Measurements from ENCODE around the gene GDF2.

The GDF2 gene

DNA sequence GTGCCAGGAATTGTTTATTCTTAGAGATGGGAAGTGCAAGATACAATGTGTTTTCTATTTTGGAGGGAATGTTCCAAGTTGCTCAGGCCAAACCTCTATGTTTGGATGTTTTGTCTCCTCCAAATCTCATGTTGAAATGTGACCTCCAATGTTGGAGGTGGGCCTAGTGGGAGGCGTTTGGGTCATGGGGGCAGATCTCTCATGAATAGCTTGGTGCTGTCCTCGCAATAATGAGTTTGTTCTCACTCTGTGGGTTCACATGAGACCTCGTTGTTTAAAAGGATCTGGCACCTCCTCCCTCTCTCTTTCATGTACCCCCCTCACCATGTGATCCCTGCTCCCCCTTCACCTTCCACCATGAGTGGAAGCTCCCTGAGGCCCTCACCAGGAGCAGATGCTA is 30.6 kb upstream of the GDF2 start:
- TF ChIP-seq, protein P1, sequence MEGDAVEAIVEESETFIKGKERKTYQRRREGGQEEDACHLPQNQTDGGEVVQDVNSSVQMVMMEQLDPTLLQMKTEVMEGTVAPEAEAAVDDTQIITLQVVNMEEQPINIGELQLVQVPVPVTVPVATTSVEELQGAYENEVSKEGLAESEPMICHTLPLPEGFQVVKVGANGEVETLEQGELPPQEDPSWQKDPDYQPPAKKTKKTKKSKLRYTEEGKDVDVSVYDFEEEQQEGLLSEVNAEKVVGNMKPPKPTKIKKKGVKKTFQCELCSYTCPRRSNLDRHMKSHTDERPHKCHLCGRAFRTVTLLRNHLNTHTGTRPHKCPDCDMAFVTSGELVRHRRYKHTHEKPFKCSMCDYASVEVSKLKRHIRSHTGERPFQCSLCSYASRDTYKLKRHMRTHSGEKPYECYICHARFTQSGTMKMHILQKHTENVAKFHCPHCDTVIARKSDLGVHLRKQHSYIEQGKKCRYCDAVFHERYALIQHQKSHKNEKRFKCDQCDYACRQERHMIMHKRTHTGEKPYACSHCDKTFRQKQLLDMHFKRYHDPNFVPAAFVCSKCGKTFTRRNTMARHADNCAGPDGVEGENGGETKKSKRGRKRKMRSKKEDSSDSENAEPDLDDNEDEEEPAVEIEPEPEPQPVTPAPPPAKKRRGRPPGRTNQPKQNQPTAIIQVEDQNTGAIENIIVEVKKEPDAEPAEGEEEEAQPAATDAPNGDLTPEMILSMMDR (IDR thresholded peaks at IDR 0.05; ENCODE audit: low read depth, low read length), result no peak
- H3K4me3 ChIP-seq (ENCODE audit: low read depth, low read length), result no peak overlapping the region

DNA sequence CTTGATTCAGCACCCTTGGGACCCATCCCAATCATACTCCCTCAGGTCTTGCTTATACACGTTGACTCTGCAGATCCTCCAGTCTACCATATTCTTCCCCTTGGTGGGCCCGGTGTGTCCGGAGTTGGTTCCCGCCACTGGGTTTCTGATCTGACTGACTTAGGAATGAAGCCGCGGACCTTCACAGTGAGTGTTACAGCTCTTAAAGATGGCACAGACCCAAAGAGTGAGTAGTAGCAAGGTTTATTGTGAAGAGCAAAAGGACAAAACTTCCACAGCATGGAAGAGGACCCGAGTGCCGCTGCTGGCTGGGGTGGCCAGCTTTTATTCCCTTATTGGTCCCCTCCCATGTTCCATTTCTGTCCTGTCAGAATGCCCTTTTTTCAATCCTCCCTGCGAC is 28.2 kb upstream of the GDF2 start:
- H3K4me3 ChIP-seq (ENCODE audit: low read depth, low read length), result no peak overlapping the region
- TF ChIP-seq, protein P1 (IDR thresholded peaks at IDR 0.05; ENCODE audit: low read depth, low read length), result no peak

DNA sequence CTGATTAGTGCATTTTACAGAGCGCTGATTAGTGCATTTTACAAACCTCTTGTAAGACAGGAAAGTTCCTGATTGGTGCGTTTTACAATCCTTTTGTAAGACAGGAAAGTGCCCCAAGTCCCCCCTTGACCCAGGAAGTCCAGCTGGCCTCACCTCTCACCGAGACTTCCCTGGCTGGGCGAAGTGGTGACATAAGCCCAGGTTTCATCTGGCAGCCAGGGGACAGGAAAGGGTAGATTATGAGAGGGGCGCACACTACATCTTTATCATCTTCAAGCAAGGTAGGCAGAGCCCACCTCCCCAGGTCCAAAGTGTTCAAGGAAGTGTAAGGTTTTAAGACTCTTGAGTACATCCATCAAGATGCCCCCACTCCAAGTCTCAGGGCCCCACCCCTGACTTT is 27.8 kb upstream of the GDF2 start:
- TF ChIP-seq, protein P1 (IDR thresholded peaks at IDR 0.05; ENCODE audit: low read depth, low read length), result no peak
- no peak overlapping the region for H3K4me3 ChIP-seq (ENCODE audit: low read depth, low read length)

DNA sequence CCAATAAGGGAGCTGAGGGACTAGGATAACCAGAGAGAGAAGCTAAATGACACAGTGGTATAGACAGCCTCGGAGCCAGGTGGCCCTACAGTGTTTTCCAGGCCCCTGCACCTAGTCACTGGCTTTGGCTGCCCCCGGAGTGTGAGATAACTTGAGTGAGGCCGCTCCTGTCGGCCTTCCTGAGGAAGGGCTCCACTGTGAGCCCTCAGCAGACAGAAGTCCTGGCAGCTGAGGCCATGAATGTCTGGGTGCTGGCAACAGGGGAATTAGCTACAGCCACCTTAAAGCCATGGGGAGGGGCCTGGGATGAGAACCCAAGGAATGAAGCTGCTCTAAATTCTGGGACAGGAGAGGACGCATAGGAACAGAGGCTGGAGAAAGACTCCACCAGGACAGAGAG is 26.8 kb upstream of the GDF2 start:
- TF ChIP-seq, protein P1 (IDR thresholded peaks at IDR 0.05; ENCODE audit: low read depth, low read length), result no peak
- H3K4me3 ChIP-seq (ENCODE audit: low read depth, low read length), result no peak overlapping the region

DNA sequence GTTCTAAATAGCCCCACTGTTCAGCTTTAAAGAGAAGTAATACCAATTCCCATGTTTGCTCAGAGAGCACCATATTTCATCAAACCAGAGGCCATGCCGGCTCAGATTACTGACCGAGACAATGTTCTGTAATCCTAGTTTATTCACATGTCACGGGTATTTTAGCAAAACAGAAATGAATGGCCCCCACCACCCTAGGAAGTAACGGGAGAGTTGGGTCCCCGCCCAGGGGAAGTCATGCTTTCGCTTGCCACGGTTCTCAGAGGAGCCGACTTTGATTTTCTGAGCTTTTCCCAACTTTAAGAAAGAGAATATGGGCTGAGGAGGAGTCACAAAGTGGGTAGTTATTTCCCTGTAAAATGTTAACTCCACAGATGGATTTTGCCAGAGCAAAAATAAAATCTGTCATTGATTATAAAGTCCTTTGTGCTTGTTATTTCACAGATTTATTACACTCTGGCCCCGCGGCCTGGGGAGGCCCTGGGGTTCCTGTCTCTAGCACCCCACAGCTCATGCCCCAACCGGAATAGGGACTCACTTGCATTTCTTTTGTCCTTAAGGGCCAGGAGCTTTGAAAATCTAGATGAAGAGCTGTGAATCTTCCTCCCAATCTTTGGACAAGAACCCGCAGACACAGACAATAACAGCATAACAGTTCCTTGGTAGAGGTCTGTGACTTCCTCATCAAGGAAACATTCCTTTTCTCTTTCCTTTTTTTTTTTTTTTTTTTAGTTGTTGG is 25.9 kb upstream of the GDF2 start:
- no peak overlapping the region for H3K4me3 ChIP-seq (ENCODE audit: low read depth, low read length)
- TF ChIP-seq, protein P1 (IDR thresholded peaks at IDR 0.05; ENCODE audit: low read depth, low read length), result no peak

DNA sequence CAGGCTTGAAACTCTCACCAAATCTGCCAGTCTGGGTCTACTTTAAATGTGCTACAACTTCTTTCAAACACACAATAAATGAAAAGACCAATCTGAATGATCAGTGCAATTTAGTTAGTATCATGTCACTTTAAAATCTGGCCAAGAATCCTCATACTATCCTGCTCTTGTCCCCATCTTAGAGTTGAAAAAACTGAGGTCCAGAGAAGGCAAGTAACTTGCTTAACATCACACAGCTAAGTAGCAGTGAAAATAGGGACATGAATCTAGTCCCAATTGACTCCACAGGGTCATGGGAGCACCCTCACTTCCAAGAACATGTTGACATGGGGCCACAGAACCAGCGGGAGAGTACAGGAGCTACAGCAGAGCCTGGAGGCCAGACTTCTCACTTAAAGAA is 25.3 kb upstream of the GDF2 start:
- TF ChIP-seq, protein P1 (IDR thresholded peaks at IDR 0.05; ENCODE audit: low read depth, low read length), result no peak
- no peak overlapping the region for H3K4me3 ChIP-seq (ENCODE audit: low read depth, low read length)

DNA sequence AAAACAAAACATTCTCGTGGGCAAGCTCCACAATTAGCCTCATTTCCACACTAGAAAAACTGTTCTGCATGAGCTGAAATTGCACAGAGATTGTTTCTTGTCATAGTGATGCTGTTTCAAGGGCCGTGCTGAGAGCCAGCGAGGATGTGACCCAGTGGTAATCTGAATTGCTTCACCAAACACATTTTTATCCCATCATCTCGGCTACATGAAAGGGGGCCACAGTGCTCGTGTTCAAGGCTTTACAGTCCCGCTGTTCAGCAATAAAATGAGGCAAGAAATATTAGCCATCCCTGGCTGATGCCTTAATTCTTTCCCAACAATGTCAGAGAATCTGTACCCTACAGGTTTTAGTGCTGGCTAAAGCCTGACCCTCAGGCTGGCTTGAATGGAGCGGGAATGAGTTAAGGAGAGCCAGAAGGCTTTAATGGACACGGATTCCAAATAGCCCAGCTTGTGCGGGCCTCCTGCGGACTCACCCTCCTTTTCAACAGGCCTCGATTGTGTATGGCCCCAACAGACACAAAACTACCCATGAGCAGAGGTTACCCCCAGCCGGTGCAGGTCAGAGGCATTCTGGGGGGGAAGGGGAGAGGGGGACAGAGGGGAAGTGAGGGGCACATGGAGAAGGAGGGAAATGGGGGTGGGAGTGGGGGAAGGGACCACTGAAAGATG is 24.3 kb upstream of the GDF2 start:
- TF ChIP-seq, protein P1 (IDR thresholded peaks at IDR 0.05; ENCODE audit: low read depth, low read length), result no peak
- H3K4me3 ChIP-seq (ENCODE audit: low read depth, low read length), result no peak overlapping the region

Measured in WI38 (cell line).